SIG-M5 treated with dmso at 0.1 percent for 504 hours (cell line): ENCODE measurements around the gene EHBP1.

Source experiments
- DNase-seq: peaks from one replicate; lab custom pipeline; 2025; ENCODE audit not compliant: unreplicated experiment; lab: John Stamatoyannopoulos, UW

The EHBP1 gene

DNA sequence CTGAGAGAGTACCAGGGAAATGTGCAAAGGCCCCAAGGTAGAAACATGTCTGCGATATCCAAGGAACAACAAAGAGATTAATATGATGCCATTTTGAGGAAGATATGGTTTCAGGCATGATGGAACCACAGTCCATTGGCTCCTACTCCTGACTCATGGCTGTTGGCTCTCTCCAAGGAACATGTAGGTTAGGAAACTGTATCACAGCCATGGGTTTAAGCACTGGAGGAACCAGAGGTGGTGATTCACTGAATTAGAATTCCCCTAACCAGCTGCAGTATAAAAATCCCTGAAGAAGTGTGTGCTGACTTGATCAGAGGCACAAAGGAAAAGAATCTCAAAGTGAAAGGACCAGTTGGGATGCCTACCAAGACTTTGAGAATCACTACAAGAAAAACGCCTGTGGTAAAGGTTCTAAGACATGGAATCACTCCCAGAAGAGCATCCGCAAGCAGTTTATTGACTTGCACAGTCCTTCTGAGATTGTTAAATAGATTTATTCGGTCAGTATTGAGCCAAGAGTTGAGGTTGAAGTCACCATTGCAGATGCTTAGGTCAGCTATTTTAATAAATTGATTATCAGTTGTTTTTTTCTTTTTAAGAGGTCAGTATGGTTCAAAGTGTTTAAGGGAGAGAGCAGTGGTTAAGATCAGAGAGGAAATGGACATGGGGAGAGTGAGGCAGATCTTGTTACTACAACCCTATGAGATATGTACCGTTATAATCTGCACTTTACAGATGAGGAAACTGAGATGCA, 234.4 kb downstream of the EHBP1 start:
- no peak for DNase-seq

DNA sequence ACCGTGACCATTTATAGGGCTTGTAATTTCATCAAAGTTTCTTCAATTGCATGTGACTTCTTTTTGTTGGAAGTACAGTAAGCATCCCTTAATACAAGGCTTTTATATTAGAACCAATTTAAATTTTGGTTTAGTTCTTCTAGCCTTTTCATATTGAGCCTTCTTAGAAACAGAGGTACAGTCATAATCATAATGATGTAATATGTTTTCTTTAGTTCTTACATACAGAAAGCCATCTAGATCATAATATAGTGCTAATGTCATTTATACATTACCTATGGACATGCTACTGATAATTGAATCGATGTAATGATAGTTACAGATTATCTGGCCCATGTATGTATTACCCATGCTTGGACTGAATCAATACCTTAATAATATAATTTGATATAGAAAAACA, 235.2 kb downstream of the EHBP1 start:
- DNase-seq: no peak

- DNase-seq: no peak
Measured at GRCh38 chr2:62941413-62941812, 235.9 kb downstream of the EHBP1 start.

GRCh38 chr2:62944362-62944761, 238.8 kb downstream of the EHBP1 start:
- no peak for DNase-seq

- no peak for DNase-seq
Measured at GRCh38 chr2:62947403-62947802, 241.9 kb downstream of the EHBP1 start.

- no peak for DNase-seq
Measured at GRCh38 chr2:62956651-62957050, 251.1 kb downstream of the EHBP1 start.

DNA sequence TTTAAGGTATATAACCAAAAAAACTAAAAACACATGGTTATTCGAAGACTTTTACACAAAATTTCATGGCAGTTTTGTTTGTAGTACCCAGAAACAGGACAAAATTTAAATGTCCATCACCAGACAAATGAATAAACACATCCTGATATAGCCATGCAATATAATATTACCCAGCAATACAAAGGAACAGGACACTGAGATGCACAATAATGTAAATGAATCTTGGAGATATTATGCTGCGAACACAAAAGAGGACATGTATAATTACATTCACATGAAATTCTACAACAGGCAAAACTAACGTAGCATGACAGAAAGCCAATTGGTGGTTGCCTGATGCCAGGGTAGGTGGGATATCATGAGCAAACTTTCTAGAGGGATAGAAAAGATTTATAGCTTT, 252.7 kb downstream of the EHBP1 start:
- DNase-seq: no peak

DNA sequence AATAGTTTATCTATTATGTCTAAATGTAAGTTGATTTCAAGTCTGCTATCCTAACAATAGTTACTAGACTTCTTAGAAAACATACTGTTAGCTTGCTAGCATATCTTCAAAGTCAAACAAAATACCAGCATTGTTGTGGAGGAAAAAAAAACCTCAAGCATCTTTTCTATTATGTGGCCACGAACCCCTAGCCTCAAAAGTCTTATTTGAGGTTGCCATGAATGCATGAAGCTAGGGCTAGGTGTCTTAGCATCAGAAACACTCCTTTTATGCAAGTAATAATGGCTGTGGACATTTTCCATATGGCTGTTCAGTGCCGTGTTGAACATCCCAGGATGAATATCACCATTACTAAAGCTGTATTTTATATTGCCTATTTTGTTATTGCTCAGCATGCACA, 258.5 kb downstream of the EHBP1 start:
- DNase-seq: no peak

GRCh38 chr2:62964671-62965070, 259.2 kb downstream of the EHBP1 start:
- DNase-seq: no peak

GRCh38 chr2:62966991-62967390, 261.5 kb downstream of the EHBP1 start:
- DNase-seq: no peak

DNA sequence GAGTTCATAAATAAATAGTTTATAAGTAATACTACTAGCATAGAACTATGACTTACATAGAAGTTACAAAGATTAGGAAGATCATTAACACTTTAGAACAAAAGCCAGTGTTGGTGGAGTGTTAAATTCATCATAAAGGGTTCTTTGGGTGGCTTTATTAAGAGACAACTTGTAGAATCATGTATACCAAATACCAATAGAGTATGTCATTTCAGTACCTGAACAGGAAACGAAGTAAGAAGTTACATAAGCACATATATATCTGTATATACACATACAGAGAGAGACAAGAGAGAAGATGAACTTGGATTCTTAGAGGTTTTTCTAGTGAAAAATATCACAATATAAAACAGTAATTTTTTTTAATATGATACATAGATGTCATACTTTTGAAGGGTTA, 262.7 kb downstream of the EHBP1 start:
- DNase-seq: no peak

DNA sequence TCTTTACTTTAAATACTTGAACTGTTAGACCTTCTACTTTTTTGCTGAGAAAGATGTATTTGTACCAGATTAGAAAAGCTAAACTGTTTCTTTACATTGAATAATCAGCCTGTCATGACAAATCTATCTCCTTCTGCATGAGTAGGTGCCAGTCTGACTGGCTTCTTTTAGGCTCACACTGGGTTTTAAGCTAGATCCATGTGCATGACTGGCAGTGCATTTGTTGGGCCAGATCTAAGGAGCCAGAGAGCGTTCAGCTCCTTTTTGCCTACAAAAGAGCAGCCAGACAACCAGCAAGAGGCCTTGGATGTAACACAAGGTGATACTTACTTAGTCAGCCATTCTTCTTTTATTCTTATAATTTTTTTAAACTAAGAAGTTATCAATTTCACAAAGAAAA, 263.2 kb downstream of the EHBP1 start:
- DNase-seq: no peak

GRCh38 chr2:62971936-62972335, 266.4 kb downstream of the EHBP1 start:
- no peak for DNase-seq

- DNase-seq: no peak
Measured at GRCh38 chr2:62972601-62973000, 267.1 kb downstream of the EHBP1 start.

DNA sequence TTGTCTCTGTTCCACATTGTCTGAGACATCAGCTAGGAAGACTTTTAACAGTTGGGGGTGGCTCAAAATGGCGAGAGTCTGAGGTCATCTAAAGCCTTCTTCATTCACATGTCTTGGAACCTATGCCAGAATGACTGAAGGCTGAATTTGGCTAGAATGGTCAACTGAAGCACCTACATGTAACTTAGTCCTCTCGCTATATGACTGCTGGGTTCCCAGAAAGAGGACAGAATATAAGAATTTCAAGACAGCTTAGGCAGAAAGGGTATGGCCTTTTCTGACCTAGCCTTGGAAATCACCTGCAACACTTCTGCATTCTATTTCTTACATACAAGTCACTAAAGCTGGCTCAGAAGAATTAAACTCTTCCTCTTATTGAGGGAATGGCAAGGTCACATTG, 269.5 kb downstream of the EHBP1 start:
- no peak for DNase-seq

DNA sequence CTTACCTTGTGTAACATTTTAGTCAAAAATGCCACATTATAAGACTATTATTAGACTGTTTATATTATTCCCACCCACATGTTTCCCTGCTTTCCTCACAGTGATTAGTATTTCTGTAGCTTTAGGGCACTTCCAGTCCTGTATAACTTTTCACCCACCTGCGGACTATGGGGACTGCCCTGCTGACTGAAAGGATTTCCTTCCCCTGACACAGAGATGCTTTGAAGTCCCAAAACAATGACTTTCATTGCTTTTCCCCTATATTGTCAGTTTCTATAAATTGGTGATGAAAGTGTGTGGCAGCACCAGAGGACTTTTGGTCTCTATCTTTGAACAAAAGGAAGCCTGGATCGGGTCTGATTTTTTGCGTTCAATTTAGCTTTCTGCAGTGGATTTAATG, 286.1 kb downstream of the EHBP1 start:
- DNase-seq: no peak

- no peak for DNase-seq
Measured at GRCh38 chr2:62992561-62992960, 287.0 kb downstream of the EHBP1 start.

DNA sequence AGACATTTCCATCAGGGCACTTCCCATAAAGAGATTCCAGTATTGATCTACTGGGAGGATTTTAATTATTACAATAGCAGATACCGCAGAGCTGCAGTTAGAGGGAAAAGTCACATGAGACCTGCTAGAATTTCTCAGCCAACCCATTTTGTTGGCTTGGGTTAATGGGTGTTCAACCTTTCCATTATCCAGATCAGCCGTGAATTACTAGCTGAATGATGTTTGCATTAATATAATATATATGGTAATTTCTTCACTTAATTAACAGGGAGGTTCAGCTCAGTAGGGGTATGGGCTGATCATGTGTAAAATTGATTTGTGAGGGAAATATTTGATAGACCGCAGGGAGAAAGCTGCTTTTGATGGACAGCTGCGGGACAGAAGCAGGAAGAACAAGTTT, 288.7 kb downstream of the EHBP1 start:
- DNase-seq: no peak

- no peak for DNase-seq
Measured at GRCh38 chr2:62996534-62997186, 291.1 kb downstream of the EHBP1 start.

DNA sequence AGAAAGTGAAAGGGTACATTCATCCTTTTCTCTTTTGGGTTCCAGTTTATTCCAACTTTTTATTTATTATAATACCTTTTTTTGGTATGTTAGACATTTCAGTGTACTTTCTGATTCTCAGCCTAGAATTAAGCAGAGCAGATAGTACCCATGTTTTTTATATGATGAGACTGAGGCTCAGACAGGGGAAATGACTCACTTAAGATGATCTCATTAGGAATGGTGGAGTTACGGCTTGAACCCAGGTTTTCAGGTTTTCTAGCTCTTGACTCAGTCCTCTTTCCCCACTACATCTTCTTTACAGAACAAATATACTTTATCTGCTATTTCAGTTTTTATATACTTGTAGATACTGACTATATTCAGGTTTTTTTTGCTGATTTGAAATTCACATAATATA, 293.4 kb downstream of the EHBP1 start:
- DNase-seq: no peak

- DNase-seq: no peak
Measured at GRCh38 chr2:62999905-63000304, 294.4 kb downstream of the EHBP1 start.

DNA sequence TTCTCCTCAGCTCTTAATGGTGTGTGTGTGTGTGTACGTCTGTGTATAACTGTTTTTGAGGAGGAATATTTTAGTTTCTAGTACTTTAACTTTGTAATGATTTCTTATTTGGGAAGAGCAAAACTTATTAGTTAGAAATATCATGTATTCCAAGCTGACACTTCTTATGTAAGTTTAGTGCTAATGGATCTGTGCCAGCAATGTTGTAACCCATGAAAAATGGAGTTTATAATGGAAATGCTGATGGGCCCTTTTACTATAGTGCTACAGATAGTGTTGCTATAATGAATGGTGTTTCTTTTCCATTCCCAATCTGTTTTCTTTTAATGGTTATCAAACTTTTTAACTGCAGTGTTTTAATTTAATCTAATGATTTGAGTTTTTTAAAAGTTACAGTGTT, 295.3 kb downstream of the EHBP1 start:
- DNase-seq: no peak

- no peak for DNase-seq
Measured at GRCh38 chr2:63001576-63001975, 296.1 kb downstream of the EHBP1 start.
